ENCODE results near the gene DNPH1.

DNA sequence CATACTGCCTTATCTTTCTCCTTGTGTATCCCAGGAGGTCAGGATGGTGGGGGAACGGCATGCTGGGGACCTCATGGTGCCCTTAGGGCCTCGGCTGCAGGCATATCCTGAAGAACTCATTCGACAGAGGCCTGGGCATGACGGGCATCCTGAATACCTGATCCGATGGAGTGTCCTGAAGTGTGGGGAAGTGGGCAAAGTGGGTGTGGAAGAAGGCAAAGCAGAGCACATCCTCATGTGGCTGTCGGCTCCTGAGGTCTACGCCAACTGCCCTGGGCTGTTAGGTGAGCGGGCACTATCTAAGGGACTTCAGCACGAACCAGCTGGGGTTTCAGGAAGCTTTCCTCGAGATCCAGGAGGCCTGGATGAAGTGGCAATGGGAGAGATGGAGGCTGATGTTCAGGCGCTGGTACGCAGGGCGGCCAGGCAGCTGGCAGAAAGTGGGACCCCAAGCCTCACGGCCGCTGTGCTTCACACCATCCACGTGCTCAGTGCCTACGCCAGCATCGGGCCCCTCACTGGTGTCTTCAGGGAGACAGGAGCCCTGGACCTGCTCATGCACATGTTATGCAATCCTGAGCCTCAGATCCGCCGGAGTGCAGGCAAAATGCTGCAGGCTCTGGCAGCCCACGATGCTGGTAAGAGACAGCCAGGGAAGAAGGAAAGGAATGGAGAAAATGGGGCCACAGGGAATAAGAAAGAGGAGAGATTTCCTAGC lies 44.9 kb downstream of the DNPH1 start:
- TF ChIP-seq, protein P1, sequence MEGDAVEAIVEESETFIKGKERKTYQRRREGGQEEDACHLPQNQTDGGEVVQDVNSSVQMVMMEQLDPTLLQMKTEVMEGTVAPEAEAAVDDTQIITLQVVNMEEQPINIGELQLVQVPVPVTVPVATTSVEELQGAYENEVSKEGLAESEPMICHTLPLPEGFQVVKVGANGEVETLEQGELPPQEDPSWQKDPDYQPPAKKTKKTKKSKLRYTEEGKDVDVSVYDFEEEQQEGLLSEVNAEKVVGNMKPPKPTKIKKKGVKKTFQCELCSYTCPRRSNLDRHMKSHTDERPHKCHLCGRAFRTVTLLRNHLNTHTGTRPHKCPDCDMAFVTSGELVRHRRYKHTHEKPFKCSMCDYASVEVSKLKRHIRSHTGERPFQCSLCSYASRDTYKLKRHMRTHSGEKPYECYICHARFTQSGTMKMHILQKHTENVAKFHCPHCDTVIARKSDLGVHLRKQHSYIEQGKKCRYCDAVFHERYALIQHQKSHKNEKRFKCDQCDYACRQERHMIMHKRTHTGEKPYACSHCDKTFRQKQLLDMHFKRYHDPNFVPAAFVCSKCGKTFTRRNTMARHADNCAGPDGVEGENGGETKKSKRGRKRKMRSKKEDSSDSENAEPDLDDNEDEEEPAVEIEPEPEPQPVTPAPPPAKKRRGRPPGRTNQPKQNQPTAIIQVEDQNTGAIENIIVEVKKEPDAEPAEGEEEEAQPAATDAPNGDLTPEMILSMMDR (IDR thresholded peaks at IDR 0.05; ENCODE audit: low read length), result no peak
- TF ChIP-seq EZH2 (IDR thresholded peaks at IDR 0.05; ENCODE audit: borderline replicate concordance, low read length), result no peak

All from OCI-LY1 (cell line).